WTC11 (cell line): ENCODE data around the gene ADGRV1.

Experiments used
- ATF1 ChIP-seq: sonication (generic); formaldehyde crosslinking; IDR thresholded peaks from 2 replicates; pipeline ENCODE4 v1.8.1; 2023; ENCODE audit warnings: mild to moderate bottlenecking, moderate library complexity, missing genetic modification reagents
- FOXK1 ChIP-seq: sonication (generic); formaldehyde crosslinking; IDR thresholded peaks from 2 replicates; pipeline ENCODE4 v1.8.0; 2022; ENCODE audit warnings: mild to moderate bottlenecking, moderate library complexity, missing genetic modification reagents
- IRF2 ChIP-seq: sonication (generic); formaldehyde crosslinking; IDR thresholded peaks from 2 replicates; pipeline ENCODE4 v1.8.0; 2022; ENCODE audit warnings: low read depth, missing genetic modification reagents, borderline replicate concordance
- JUN ChIP-seq: sonication (generic); formaldehyde crosslinking; IDR thresholded peaks from 2 replicates; pipeline ENCODE4 v1.8.0; 2023; ENCODE audit warnings: mild to moderate bottlenecking, missing genetic modification reagents
- SP1 ChIP-seq: sonication (generic); formaldehyde crosslinking; conservative IDR thresholded peaks from 2 replicates; pipeline ENCODE4 v1.8.1; 2022; ENCODE audit warnings: missing genetic modification reagents
- TF ChIP-seq, protein P1 (sequence below): fragments of 200-600 bp; IDR thresholded peaks from 2 replicates; pipeline ENCODE4 v1.8.0; 2022; ENCODE audit warnings: antibody characterized with exemption
- TF ChIP-seq, protein P2 (sequence below): fragments of 250-450 bp; sonication (Bioruptor Pico); IDR thresholded peaks from 2 replicates; pipeline ENCODE4 v2.1.2; 2022; ENCODE audit warnings: mild to moderate bottlenecking, moderate library complexity
- TF ChIP-seq, protein P3 (sequence below): sonication (generic); formaldehyde crosslinking; IDR thresholded peaks from 2 replicates; pipeline ENCODE4 v1.8.1; 2022; ENCODE audit warnings: low read depth, mild to moderate bottlenecking, moderate library complexity, missing genetic modification reagents, borderline replicate concordance
- TF ChIP-seq, protein P4 (sequence below): sonication (generic); formaldehyde crosslinking; IDR thresholded peaks from 2 replicates; pipeline ENCODE4 v1.8.1; 2023; ENCODE audit warnings: mild to moderate bottlenecking, moderate library complexity, missing genetic modification reagents
- TF ChIP-seq, protein P5 (sequence below): sonication (generic); formaldehyde crosslinking; IDR thresholded peaks from 2 replicates; pipeline ENCODE4 v1.8.1; 2023; ENCODE audit warnings: mild to moderate bottlenecking, missing genetic modification reagents

DNA sequence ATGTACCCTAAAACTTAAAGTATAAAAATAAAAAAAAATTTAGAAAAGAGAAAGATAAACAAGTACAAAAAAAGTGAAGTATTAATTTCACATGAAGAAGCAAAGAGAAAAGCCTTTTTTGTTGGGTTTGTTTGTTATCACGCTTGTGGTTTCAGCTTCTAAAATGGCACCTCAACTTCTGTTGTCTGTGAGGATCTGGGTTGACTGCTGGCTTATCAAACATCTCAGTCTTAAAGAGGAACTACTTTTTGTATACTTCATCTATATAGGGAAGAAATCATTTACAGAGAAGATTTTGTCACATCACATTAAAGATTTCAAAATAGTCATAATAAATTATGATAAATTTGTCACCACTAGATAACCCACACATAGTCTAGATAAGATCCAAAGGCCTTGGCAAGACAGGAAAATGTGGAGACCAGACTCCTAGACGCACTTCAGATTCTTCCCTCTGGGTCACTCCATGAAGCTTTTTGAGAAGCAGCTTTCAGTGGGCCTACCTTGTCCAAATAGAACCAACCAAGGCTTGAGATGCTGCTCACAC lies 8.8 kb upstream of the ADGRV1 start:
- TF ChIP-seq, protein P1, sequence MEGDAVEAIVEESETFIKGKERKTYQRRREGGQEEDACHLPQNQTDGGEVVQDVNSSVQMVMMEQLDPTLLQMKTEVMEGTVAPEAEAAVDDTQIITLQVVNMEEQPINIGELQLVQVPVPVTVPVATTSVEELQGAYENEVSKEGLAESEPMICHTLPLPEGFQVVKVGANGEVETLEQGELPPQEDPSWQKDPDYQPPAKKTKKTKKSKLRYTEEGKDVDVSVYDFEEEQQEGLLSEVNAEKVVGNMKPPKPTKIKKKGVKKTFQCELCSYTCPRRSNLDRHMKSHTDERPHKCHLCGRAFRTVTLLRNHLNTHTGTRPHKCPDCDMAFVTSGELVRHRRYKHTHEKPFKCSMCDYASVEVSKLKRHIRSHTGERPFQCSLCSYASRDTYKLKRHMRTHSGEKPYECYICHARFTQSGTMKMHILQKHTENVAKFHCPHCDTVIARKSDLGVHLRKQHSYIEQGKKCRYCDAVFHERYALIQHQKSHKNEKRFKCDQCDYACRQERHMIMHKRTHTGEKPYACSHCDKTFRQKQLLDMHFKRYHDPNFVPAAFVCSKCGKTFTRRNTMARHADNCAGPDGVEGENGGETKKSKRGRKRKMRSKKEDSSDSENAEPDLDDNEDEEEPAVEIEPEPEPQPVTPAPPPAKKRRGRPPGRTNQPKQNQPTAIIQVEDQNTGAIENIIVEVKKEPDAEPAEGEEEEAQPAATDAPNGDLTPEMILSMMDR, result no peak
- TF ChIP-seq, protein P2, sequence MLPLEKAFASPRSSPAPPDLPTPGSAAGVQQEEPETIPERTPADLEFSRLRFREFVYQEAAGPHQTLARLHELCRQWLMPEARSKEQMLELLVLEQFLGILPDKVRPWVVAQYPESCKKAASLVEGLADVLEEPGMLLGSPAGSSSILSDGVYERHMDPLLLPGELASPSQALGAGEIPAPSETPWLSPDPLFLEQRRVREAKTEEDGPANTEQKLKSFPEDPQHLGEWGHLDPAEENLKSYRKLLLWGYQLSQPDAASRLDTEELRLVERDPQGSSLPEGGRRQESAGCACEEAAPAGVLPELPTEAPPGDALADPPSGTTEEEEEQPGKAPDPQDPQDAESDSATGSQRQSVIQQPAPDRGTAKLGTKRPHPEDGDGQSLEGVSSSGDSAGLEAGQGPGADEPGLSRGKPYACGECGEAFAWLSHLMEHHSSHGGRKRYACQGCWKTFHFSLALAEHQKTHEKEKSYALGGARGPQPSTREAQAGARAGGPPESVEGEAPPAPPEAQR (CRISPR knock-in tag), result no peak
- TF ChIP-seq, protein P3, sequence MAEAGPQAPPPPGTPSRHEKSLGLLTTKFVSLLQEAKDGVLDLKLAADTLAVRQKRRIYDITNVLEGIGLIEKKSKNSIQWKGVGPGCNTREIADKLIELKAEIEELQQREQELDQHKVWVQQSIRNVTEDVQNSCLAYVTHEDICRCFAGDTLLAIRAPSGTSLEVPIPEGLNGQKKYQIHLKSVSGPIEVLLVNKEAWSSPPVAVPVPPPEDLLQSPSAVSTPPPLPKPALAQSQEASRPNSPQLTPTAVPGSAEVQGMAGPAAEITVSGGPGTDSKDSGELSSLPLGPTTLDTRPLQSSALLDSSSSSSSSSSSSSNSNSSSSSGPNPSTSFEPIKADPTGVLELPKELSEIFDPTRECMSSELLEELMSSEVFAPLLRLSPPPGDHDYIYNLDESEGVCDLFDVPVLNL, result no peak
- TF ChIP-seq ATF1 (CRISPR knock-in tag), result no peak
- no peak for TF ChIP-seq JUN (CRISPR knock-in tag)
- TF ChIP-seq, protein P4, sequence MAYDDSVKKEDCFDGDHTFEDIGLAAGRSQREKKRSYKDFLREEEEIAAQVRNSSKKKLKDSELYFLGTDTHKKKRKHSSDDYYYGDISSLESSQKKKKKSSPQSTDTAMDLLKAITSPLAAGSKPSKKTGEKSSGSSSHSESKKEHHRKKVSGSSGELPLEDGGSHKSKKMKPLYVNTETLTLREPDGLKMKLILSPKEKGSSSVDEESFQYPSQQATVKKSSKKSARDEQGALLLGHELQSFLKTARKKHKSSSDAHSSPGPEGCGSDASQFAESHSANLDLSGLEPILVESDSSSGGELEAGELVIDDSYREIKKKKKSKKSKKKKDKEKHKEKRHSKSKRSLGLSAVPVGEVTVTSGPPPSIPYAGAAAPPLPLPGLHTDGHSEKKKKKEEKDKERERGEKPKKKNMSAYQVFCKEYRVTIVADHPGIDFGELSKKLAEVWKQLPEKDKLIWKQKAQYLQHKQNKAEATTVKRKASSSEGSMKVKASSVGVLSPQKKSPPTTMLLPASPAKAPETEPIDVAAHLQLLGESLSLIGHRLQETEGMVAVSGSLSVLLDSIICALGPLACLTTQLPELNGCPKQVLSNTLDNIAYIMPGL, result no peak
- no peak for TF ChIP-seq SP1 (CRISPR knock-in tag)
- no peak for TF ChIP-seq FOXK1 (CRISPR knock-in tag)
- no peak for TF ChIP-seq IRF2 (CRISPR knock-in tag)
- TF ChIP-seq, protein P5, sequence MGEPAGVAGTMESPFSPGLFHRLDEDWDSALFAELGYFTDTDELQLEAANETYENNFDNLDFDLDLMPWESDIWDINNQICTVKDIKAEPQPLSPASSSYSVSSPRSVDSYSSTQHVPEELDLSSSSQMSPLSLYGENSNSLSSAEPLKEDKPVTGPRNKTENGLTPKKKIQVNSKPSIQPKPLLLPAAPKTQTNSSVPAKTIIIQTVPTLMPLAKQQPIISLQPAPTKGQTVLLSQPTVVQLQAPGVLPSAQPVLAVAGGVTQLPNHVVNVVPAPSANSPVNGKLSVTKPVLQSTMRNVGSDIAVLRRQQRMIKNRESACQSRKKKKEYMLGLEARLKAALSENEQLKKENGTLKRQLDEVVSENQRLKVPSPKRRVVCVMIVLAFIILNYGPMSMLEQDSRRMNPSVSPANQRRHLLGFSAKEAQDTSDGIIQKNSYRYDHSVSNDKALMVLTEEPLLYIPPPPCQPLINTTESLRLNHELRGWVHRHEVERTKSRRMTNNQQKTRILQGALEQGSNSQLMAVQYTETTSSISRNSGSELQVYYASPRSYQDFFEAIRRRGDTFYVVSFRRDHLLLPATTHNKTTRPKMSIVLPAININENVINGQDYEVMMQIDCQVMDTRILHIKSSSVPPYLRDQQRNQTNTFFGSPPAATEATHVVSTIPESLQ (CRISPR knock-in tag), result no peak
